Peyer's patch (tissue), 4 donors: ENCODE measurements around the gene CEP350.

Source experiments
- CTCF ChIP-seq, 6 experiments: fragments of 450-650 bp in 4 of 6; fragments of 200-600 bp in 2 of 6; sonication (generic) in 1 of 6; IDR thresholded peaks; one replicate each; pipeline ENCODE4 v1.5.1; 2017 to 2019; ENCODE audit warnings: antibody characterized with exemption in 6 of 6, mild to moderate bottlenecking in 3 of 6, moderate library complexity in 1 of 6
- POLR2A ChIP-seq, 2 donors: fragments of 450-650 bp; IDR thresholded peaks; one replicate each; pipeline ENCODE4 v1.5.1; 2017; ENCODE audit warnings: antibody characterized with exemption in 2 of 2, mild to moderate bottlenecking in 2 of 2, moderate library complexity in 2 of 2

DNA sequence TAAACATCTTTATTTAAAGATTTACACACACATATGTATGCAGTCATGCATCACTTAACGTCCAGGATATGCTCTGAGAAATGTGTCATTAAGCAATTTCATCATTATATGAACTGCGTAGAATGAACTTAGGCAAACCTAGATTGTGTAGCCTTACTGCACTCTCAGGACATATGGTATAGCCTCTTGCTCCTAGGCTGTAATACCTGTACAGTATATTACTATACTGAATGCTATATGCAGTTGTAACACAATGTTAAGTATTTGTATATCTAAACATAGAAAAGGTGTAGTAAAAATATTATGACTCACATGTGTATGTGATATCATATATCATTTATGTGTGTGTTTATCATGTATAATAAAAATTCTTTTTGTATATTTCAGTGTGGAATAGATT lies 126.9 kb downstream of the CEP350 start:
- TF ChIP-seq CTCF (IDR thresholded peaks at IDR 0.05) (no peak), POLR2A (IDR thresholded peaks at IDR 0.05) (no peak)
